Heart right ventricle (tissue), 16 donors: ENCODE measurements around the gene ZNF160. TPM values are rescaled to one million over a fixed set of nuclear protein-coding genes. Genes with fewer than 3 reads are reported as not detected.

Source experiments
- ATAC-seq, 8 donors: fragments of 200-7000 bp; cut with Tn5 transposase; one replicate each; pipeline ENCODE4 v1.9.1; 2020; ENCODE audit warnings: mild to moderate bottlenecking in 8 of 8, moderate library complexity in 8 of 8, moderate number of reproducible peaks in 1 of 8
- DNase-seq, 2 donors: peaks; one replicate each; pipeline ENCODE4 v3.0.0-alpha.2; 2020
- H3K27ac ChIP-seq, 10 donors: fragments of 200-600 bp; sonication (generic) in 2 of 10; one replicate each; pipeline versions ENCODE4 v1.5.0 to v1.8.0; 2020 to 2022; ENCODE audit warnings: mild to moderate bottlenecking in 3 of 10
- H3K27me3 ChIP-seq, 7 donors: fragments of 200-600 bp; one replicate each; pipeline ENCODE4 v1.8.0; 2021 to 2022; ENCODE audit warnings: mild to moderate bottlenecking in 2 of 7
- H3K36me3 ChIP-seq, 9 donors: fragments of 200-600 bp; sonication (generic) in 1 of 9; one replicate each; pipeline versions ENCODE4 v1.5.0 to v1.8.0; 2020 to 2022; ENCODE audit warnings: mild to moderate bottlenecking in 2 of 9
- H3K4me1 ChIP-seq, 9 donors: fragments of 200-600 bp; sonication (generic) in 1 of 9; one replicate each; pipeline versions ENCODE4 v1.5.0 to v1.8.0; 2020 to 2022; ENCODE audit warnings: mild to moderate bottlenecking in 4 of 9
- H3K4me3 ChIP-seq, 10 donors: fragments of 200-600 bp; sonication (generic) in 2 of 10; one replicate each; pipeline versions ENCODE4 v1.5.0 to v1.8.0; 2020 to 2022; ENCODE audit warnings: mild to moderate bottlenecking in 7 of 10, moderate library complexity in 2 of 10
- H3K9me3 ChIP-seq, 11 donors: fragments of 200-600 bp in 10 of 11; sonication (generic) in 2 of 11; one replicate each; pipeline versions ENCODE4 v1.5.0 to v1.8.0; 2013 to 2022; ENCODE audit warnings: mild to moderate bottlenecking in 2 of 11, control low read depth in 1 of 11, moderate library complexity in 1 of 11
- WGBS, 2 donors: extraction: QIAGEN DNeasy Blood & Tissue Kit; methylation state at CpG; one replicate each; pipeline ENCODE4 v1.1.7; 2013; ENCODE audit warnings: inconsistent platforms in 1 of 2; 5-methylcytosine and 5-hydroxymethylcytosine counted together
- intact Hi-C, 10 donors: fragments of 100-400 bp; cut with DNase I; formaldehyde crosslinking; loops; one replicate each; pipeline versions ENCODE4 v1.11.1 to v1.14.2; 2022
- polyA plus RNA-seq, 2 donors: library from polyadenylated mRNA; stranded (reverse); fragments of 200-250 nt; gene quantifications; one replicate each; pipeline ENCODE4 v1.2.3, GENCODE V29; 2013
- total RNA-seq, 10 donors: library from RNA; stranded (reverse); fragmentation: NEBNext Ultra II Directional in 3 of 10; extraction: Animal tissue kit (Norgen Biotek cat#: 25700) in 3 of 10; gene quantifications; one replicate each; pipeline versions ENCODE4 v1.2.1 to v1.2.4, GENCODE V29; 2021 to 2023
- TF ChIP-seq, protein P1 (sequence below), 9 donors: fragments of 200-600 bp; sonication (generic) in 2 of 9; IDR thresholded peaks; one replicate each; pipeline versions ENCODE4 v1.5.0 to v1.8.0; 2021 to 2022; ENCODE audit warnings: antibody characterized with exemption in 9 of 9, mild to moderate bottlenecking in 5 of 9, moderate library complexity in 1 of 9
- donor health status: Arrhythmogenic right ventricular cardiomyopathy.
- donor health status: ischemic (EF 13 %, LVEDD 7.1; RV severe dilation, severe dysfunction).
- donor health status: healthy with polysubstance abuse.
- donor health status: DM: no; HTN: yes; CAD: no.
- donor health status: DM: no; HTN: no; CAD: no.
- donor health status: ischemic (EF 25% LVEDD 6.9; RV normal size, moderate dysfunction).
- donor health status: ischemic (EF 25% LVEDD 5.7; RV mildly dilated, moderate dysfunction).
- donor health status: healthy.
- donor health status: DM: yes; HTN: yes; CAD: no.
- donor health status: Ischemic cardiomyopathy.
- donor health status: ischemic (EF 35%, LVEDD 5.7; RV mildly dilated, moderate dysfunction).
- donor health status: nonischemic (EF 11% LVEDD 7.7; RV severe dilation, severe dysfunction).
- donor health status: DM: yes; HTN: yes; CAD: no.
- donor health status: PGD.
- donor health status: ischemic (EF 29% LVEDD 5.4; RV normal size, mild dysfunction).
- donor health status: nonischemic (EF 23%, LVEDD 6.1; RV moderate dilation, normal function).

The ZNF160 gene
- total and polyA plus RNA-seq, 12 donors, result 9.1 to 25.9 (median 18.5) TPM

DNA sequence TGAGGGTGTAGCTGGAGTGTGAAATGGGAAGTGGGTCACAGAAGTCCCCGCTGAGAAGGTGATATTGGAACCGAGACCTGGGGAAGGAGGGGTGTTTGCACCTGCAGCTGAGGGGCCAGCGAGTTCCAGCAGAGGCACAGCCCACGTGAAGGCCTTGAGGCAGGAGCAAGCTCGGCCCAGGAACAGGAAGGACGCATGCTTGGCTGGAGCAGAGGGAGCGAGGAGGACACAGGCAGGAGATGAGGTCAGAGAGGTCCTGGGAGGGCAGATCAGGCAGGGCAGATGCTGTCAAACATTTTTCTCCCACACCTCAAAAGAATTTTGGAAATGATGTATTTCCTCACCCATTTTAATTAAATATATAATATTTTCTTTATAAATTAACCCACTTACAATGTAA, 20.2 kb upstream of the ZNF160 start:
- ATAC-seq, result peak in 4 of 8 donors; percentile 40 to 81 (median 53)
- TF ChIP-seq, protein P1, sequence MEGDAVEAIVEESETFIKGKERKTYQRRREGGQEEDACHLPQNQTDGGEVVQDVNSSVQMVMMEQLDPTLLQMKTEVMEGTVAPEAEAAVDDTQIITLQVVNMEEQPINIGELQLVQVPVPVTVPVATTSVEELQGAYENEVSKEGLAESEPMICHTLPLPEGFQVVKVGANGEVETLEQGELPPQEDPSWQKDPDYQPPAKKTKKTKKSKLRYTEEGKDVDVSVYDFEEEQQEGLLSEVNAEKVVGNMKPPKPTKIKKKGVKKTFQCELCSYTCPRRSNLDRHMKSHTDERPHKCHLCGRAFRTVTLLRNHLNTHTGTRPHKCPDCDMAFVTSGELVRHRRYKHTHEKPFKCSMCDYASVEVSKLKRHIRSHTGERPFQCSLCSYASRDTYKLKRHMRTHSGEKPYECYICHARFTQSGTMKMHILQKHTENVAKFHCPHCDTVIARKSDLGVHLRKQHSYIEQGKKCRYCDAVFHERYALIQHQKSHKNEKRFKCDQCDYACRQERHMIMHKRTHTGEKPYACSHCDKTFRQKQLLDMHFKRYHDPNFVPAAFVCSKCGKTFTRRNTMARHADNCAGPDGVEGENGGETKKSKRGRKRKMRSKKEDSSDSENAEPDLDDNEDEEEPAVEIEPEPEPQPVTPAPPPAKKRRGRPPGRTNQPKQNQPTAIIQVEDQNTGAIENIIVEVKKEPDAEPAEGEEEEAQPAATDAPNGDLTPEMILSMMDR (IDR thresholded peaks at IDR 0.05), result no peak
- 67 to 71% methylated on average over 7 of the region's 7 CpGs for WGBS, 2 donors
- Histone ChIP-seq H3K27ac (no peak overlapping the region), H3K36me3 (peaks cover 0 to 42% (median 0%) of the 10 kb centered on the region in 9 donors), H3K4me3 (no peak overlapping the region), H3K4me1 (peaks cover 0 to 6% (median 0%) of the 10 kb centered on the region in 9 donors), H3K9me3 (peaks cover 0 to 22% (median 0%) of the 10 kb centered on the region in 11 donors), H3K27me3 (no peaks in the 10 kb centered on the region)
- no peak for DNase-seq
- intact Hi-C loops, result no loop called here

DNA sequence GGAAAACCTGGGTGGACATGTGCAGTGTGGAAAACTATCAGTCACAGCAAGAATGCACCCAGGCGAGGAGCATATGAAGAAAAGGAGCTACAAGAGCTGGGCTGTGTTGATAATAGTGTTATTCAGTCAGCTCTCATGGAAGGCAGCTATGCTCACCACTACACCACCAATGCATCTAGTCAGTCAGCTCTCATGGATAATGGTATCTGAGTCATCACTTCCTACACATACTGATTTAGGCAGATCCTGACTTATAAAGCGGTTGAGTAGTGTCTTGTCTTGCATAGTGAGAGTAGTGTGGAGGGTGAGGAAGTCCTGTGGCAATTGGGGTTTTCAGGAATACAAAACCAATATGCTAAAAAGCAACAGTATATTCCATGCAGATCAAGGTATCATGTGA, 9.1 kb upstream of the ZNF160 start:
- TF ChIP-seq, protein P1 (IDR thresholded peaks at IDR 0.05), result no peak
- Histone ChIP-seq H3K9me3 (peaks cover 0 to 58% (median 8%) of the 10 kb centered on the region in 11 donors), H3K36me3 (peaks cover 0 to 94% (median 70%) of the 10 kb centered on the region in 9 donors), H3K4me1 (no peaks in the 10 kb centered on the region), H3K27ac (no peak overlapping the region), H3K27me3 (no peaks in the 10 kb centered on the region), H3K4me3 (no peak overlapping the region)
- no peak for DNase-seq
- intact Hi-C loops, result no loop called here
- ATAC-seq, result no peak
- 94 to 97% methylated on average over 2 of the region's 2 CpGs for WGBS, 2 donors

- Histone ChIP-seq H3K36me3 (peaks cover 0 to 67% (median 46%) of the 10 kb centered on the region in 9 donors), H3K9me3 (peaks cover 0 to 38% (median 0%) of the 10 kb centered on the region in 11 donors), H3K27me3 (no peaks in the 10 kb centered on the region), H3K4me1 (no peaks in the 10 kb centered on the region), H3K27ac (no peak overlapping the region), H3K4me3 (no peak overlapping the region)
- ATAC-seq, result no peak
- 95 to 97% methylated on average over 5 of the region's 5 CpGs for WGBS, 2 donors
- intact Hi-C loops, result no loop called here
- TF ChIP-seq, protein P1 (IDR thresholded peaks at IDR 0.05), result no peak
- DNase-seq, result no peak
Measured at GRCh38 chr19:53109527-53109926, 6.3 kb upstream of the ZNF160 start.

DNA sequence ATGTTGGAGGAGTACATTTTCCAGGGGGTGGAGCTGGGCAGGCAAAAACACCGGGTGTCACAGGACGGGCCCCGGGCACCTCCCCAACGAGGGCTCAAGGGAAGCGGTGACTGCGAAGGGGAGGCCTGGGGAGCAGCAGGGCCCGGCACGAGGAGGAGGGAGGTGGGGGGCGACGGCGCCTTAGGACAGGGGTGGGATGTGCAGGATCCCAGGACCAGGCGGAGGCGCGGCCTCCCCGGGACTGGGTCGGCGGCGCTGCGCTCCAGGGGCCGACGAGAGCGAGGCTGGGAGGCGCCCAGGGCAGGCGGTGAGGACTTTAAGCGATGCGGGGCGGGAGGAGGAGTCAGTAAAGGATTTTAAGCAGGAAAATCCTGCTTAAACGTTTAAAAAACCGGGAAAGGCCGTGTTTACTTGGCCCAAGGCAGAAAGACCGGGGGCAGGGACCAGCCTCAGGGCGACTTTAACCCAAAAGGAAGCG, 427 bp downstream of the ZNF160 start:
- intact Hi-C loops, result loop anchor here in 4 of 10 donors (2.0 to 5.0 kb wide), 6 partner anchors 26 to 56 kb away; partner anchors contain the start of genes ZNF347 (in 2 of the 4) and ZNF415 (in 1 of the 4)
- peaks cover 0 to under 1% (median 0%) of the 10 kb centered on the region in 11 donors for H3K9me3 ChIP-seq
- H3K4me1 ChIP-seq, result peaks cover 9 to 50% (median 25%) of the 10 kb centered on the region in 9 donors
- TF ChIP-seq, protein P1 (IDR thresholded peaks at IDR 0.05), result no peak
- ATAC-seq (peak; percentile 22 to 72 (median 42)), DNase-seq (peak; percentile 36 to 50)
- H3K27me3 ChIP-seq, result no peaks in the 10 kb centered on the region
- H3K4me3 ChIP-seq, result peak overlapping the region; percentile 75 to 97 (median 85)
- 0 to 1% methylated on average over 33 of the region's 33 CpGs for WGBS, 2 donors
- peak overlapping the region; percentile 84 to 98 (median 94) for H3K27ac ChIP-seq
- H3K36me3 ChIP-seq, result peaks cover 0 to 25% (median 4%) of the 10 kb centered on the region in 9 donors
